Activated CD8-positive, alpha-beta T cell treated with anti-CD3 and anti-CD28 coated beads for 36 hours (primary cell): ENCODE data around the gene MYCBPAP. TPM values are rescaled to one million over a fixed set of nuclear protein-coding genes. Genes with fewer than 3 reads are reported as not detected.

ENCODE experiments used
- ATAC-seq: fragments of 200-7000 bp; cut with Tn5 transposase; one replicate; pipeline ENCODE4 v1.10.0; 2021; ENCODE audit warnings: mild to moderate bottlenecking, moderate library complexity
- CTCF ChIA-PET: fragments of 350-600 bp; sonication (Branson Sonifier 250); formaldehyde crosslinking; loops from one replicate; lab custom pipeline; 2021; ENCODE audit warnings: antibody characterized with exemption; lab: Charles Lee
- POLR2A ChIA-PET: fragments of 350-600 bp; sonication (Branson Sonifier 250); formaldehyde crosslinking; loops from one replicate; lab custom pipeline; 2021; ENCODE audit warnings: antibody characterized with exemption; lab: Charles Lee
- DNase-seq: peaks from one replicate; pipeline ENCODE4 v3.0.0-alpha.2; 2020
- H3K27ac Mint-ChIP-seq: one replicate; pipeline ENCODE4 v1.8.0; 2021; ENCODE audit warnings: mild to moderate bottlenecking, mixed read lengths
- H3K27me3 Mint-ChIP-seq: one replicate; pipeline ENCODE4 v1.8.0; 2021; ENCODE audit warnings: mixed read lengths
- H3K36me3 Mint-ChIP-seq: one replicate; pipeline ENCODE4 v1.8.0; 2021; ENCODE audit warnings: low read depth, mixed read lengths
- H3K4me1 Mint-ChIP-seq: one replicate; pipeline ENCODE4 v1.8.0; 2021; ENCODE audit warnings: low read depth, mixed read lengths
- H3K4me3 Mint-ChIP-seq: one replicate; pipeline ENCODE4 v1.8.0; 2021; ENCODE audit warnings: mild to moderate bottlenecking, moderate library complexity, mixed read lengths
- H3K9me3 Mint-ChIP-seq: one replicate; pipeline ENCODE4 v1.8.0; 2021; ENCODE audit warnings: mixed read lengths
- intact Hi-C: fragments of 100-400 bp; cut with micrococcal nuclease; formaldehyde crosslinking; loops from one replicate; pipeline ENCODE4 v1.10.0; 2022
- total RNA-seq, 2 experiments: library from RNA; stranded (reverse); gene quantifications; one replicate each; pipeline ENCODE4 v1.2.3, GENCODE V29; 2021
- TF ChIP-seq, protein P1 (sequence below): fragments of 200-600 bp; IDR thresholded peaks from one replicate; pipeline ENCODE4 v1.8.0; 2022; ENCODE audit warnings: antibody characterized with exemption, mild to moderate bottlenecking

The MYCBPAP gene
- total RNA-seq, 2 experiments from 2014 or later: 6.7 to 6.9 TPM

DNA sequence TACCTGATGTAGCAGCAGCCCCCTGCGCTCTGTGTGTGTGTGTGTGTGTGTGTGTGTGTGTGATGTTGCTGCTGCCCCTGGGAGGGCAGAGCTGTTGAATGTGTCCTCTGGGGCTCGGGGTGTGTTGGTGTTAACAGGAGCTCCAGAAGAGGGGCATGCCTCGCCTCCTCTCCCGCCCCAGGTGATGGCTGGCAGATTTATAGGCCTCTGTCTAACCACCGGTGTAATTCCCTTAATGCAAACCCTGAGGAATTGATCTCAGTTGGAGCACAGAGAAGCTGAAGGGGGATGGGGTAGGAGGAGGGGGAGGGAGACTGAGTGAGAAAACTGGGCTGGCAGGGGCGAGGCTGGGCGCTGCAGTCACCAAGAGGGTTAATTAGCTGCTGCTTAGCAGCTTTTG lies 62.3 kb downstream of the MYCBPAP start:
- ATAC-seq (no peak), DNase-seq (no peak)
- Mint-ChIP-seq H3K4me3 (no peak overlapping the region), H3K27me3 (peaks cover 19% of the 10 kb centered on the region), H3K27ac (no peak overlapping the region), H3K4me1 (no peaks in the 10 kb centered on the region), H3K36me3 (no peaks in the 10 kb centered on the region), H3K9me3 (no peaks in the 10 kb centered on the region)
- POLR2A ChIA-PET: interaction anchor here (1.0 kb wide), 2 partner anchors 12 to 20 kb away, joined by 3 read pairs; no protein-coding TSS in a partner anchor
- CTCF ChIA-PET: interaction anchor here (1.1 to 1.8 kb wide), 2 partner anchors 10 to 55 kb away, joined by 4 read pairs; partner anchors contain the start of gene CACNA1G
- TF ChIP-seq, protein P1, sequence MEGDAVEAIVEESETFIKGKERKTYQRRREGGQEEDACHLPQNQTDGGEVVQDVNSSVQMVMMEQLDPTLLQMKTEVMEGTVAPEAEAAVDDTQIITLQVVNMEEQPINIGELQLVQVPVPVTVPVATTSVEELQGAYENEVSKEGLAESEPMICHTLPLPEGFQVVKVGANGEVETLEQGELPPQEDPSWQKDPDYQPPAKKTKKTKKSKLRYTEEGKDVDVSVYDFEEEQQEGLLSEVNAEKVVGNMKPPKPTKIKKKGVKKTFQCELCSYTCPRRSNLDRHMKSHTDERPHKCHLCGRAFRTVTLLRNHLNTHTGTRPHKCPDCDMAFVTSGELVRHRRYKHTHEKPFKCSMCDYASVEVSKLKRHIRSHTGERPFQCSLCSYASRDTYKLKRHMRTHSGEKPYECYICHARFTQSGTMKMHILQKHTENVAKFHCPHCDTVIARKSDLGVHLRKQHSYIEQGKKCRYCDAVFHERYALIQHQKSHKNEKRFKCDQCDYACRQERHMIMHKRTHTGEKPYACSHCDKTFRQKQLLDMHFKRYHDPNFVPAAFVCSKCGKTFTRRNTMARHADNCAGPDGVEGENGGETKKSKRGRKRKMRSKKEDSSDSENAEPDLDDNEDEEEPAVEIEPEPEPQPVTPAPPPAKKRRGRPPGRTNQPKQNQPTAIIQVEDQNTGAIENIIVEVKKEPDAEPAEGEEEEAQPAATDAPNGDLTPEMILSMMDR: no peak
- intact Hi-C loops: no loop called here

DNA sequence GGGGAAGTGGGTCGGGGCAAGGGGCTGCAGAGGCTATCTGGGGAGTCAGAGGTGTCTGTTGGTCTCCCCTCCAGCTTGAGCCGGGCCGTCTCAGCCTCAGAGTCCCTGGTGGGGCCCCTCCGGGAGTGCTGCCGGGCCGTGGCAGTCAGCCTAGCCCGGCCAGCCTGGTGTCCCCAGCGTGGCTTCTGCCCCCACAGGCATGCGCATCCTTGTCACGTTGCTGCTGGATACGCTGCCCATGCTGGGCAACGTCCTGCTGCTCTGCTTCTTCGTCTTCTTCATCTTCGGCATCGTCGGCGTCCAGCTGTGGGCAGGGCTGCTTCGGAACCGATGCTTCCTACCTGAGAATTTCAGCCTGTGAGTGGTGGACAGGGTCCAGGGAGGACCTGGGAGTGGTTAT lies 63.4 kb downstream of the MYCBPAP start:
- intact Hi-C loops: no loop called here
- Mint-ChIP-seq H3K9me3 (no peaks in the 10 kb centered on the region), H3K27me3 (peaks cover 10% of the 10 kb centered on the region), H3K27ac (no peak overlapping the region), H3K4me3 (no peak overlapping the region), H3K36me3 (no peaks in the 10 kb centered on the region), H3K4me1 (no peaks in the 10 kb centered on the region)
- CTCF ChIA-PET: interaction anchor here (1.1 kb wide), 1 partner anchor 12 kb away, joined by 4 read pairs; the partner anchor contains the start of gene CACNA1G
- TF ChIP-seq, protein P1: no peak
- ATAC-seq: no peak
- no peak for DNase-seq
- POLR2A ChIA-PET: interaction anchor here (1.0 kb wide), 1 partner anchor 21 kb away, joined by 3 read pairs; no protein-coding TSS in a partner anchor

- ChIA-PET CTCF (no interaction called here), POLR2A (no interaction called here)
- H3K27ac Mint-ChIP-seq: no peak overlapping the region
- TF ChIP-seq, protein P1: no peak
- DNase-seq (no peak), ATAC-seq (no peak)
- no peak overlapping the region for H3K4me3 Mint-ChIP-seq
- H3K4me1 Mint-ChIP-seq: no peaks in the 10 kb centered on the region
- intact Hi-C loops: no loop called here
- peaks cover 3% of the 10 kb centered on the region for H3K27me3 Mint-ChIP-seq
- no peaks in the 10 kb centered on the region for H3K36me3 Mint-ChIP-seq
- no peaks in the 10 kb centered on the region for H3K9me3 Mint-ChIP-seq
Observed at GRCh38 chr17:50572541-50572940, 64.3 kb downstream of the MYCBPAP start.

DNA sequence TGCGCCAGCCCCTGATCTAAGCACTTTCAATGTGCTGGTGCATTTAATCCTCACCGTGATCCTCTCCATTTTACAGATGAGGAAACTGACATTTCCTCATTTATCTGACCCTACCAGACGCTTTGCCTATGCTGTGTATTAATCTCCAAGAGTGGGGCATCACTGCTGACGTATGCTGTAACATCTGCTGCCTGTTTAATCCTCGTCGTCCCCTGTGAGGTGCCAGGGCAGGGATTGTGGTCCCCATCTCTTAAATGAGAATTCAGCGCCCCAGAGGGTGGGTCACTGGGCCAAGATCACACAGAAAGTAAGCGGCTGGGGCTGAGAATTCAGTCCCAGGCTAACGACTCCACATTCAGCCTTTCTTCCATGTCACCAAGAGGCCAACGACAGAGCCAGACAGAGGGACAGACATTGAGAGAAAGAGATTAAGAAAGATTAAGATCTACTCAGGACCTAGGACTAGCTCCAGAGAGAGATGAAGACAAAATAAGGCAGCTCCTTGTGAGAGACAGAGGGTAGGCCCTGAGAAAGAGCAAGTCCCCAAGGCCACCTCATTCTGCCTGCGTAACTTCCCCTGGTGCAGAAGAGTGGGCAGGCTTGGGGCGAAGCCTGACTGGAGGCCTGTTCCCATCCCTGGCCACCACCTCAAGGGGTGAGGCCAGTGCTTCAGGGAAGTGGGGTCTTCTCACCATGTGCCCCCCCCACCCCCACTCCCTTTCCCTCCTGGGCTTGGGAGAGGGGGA lies 65.8 kb downstream of the MYCBPAP start:
- ATAC-seq (no peak), DNase-seq (no peak)
- H3K27ac Mint-ChIP-seq: no peak overlapping the region
- no peaks in the 10 kb centered on the region for H3K9me3 Mint-ChIP-seq
- intact Hi-C loops: no loop called here
- TF ChIP-seq, protein P1: no peak
- ChIA-PET CTCF (no interaction called here), POLR2A (no interaction called here)
- peaks cover 2% of the 10 kb centered on the region for H3K27me3 Mint-ChIP-seq
- no peaks in the 10 kb centered on the region for H3K4me1 Mint-ChIP-seq
- no peaks in the 10 kb centered on the region for H3K36me3 Mint-ChIP-seq
- H3K4me3 Mint-ChIP-seq: no peak overlapping the region

DNA sequence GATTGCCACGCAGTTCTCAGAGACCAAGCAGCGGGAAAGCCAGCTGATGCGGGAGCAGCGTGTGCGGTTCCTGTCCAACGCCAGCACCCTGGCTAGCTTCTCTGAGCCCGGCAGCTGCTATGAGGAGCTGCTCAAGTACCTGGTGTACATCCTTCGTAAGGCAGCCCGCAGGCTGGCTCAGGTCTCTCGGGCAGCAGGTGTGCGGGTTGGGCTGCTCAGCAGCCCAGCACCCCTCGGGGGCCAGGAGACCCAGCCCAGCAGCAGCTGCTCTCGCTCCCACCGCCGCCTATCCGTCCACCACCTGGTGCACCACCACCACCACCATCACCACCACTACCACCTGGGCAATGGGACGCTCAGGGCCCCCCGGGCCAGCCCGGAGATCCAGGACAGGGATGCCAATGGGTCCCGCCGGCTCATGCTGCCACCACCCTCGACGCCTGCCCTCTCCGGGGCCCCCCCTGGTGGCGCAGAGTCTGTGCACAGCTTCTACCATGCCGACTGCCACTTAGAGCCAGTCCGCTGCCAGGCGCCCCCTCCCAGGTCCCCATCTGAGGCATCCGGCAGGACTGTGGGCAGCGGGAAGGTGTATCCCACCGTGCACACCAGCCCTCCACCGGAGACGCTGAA lies 67.5 kb downstream of the MYCBPAP start:
- POLR2A ChIA-PET: interaction anchor here (0.7 kb wide), 1 partner anchor 47 kb away, joined by 3 read pairs; no protein-coding TSS in a partner anchor
- no peaks in the 10 kb centered on the region for H3K9me3 Mint-ChIP-seq
- H3K36me3 Mint-ChIP-seq: no peaks in the 10 kb centered on the region
- H3K4me3 Mint-ChIP-seq: no peak overlapping the region
- no peak for ATAC-seq
- intact Hi-C loops: no loop called here
- CTCF ChIA-PET: interaction anchor here (0.8 to 1.4 kb wide), 3 partner anchors 14 to 146 kb away, joined by 3 to 6 read pairs (median 3); no protein-coding TSS in a partner anchor
- no peaks in the 10 kb centered on the region for H3K4me1 Mint-ChIP-seq
- peaks cover 2% of the 10 kb centered on the region for H3K27me3 Mint-ChIP-seq
- peak; percentile 25 for DNase-seq
- no peak overlapping the region for H3K27ac Mint-ChIP-seq
- TF ChIP-seq, protein P1: no peak
